Measurements from ENCODE around the gene HSCB.
"Not testable (repeated sequence)": the region's sequence is repeated elsewhere in the genome, so short reads cannot be mapped to it uniquely, and the experiment has no call there.

- TF ChIP-seq CTCF (IDR thresholded peaks at IDR 0.05); ZFX (IDR thresholded peaks at IDR 0.05; ENCODE audit: borderline replicate concordance): not testable (repeated sequence)
Observed at GRCh38 chr22:28738876-28739275, 3.0 kb upstream of the HSCB start.
